RWPE1 (cell line): ENCODE data around the gene MGST3.
"Not testable (repeated sequence)": the region's sequence is repeated elsewhere in the genome, so short reads cannot be mapped to it uniquely, and the experiment has no call there.

Experiments
- CTCF ChIA-PET: fragments of 350-600 bp; sonication (Branson Sonifier 250); formaldehyde crosslinking; extraction: SDS; loops from one replicate; lab custom pipeline; 2021; lab: Yijun Ruan, JAX
- POLR2A ChIA-PET: fragments of 400-600 bp; formaldehyde crosslinking; extraction: SDS; loops from one replicate; lab custom pipeline; 2020; ENCODE audit warnings: antibody characterized with exemption; ENCODE audit not compliant: low non-redundant PET; lab: Yijun Ruan, JAX
- DNase-seq: peaks from one replicate; pipeline ENCODE4 v3.0.0; 2012; ENCODE audit warnings: low spot score
- H3K27ac ChIP-seq: fragments of 450-650 bp; 2 replicates; pipeline ENCODE4 v1.5.1; 2017
- CTCF ChIP-seq: fragments of 450-650 bp; conservative IDR thresholded peaks from 2 replicates; pipeline ENCODE4 v1.5.1; 2017; ENCODE audit warnings: low read depth, mild to moderate bottlenecking

MGST3 gene

DNA sequence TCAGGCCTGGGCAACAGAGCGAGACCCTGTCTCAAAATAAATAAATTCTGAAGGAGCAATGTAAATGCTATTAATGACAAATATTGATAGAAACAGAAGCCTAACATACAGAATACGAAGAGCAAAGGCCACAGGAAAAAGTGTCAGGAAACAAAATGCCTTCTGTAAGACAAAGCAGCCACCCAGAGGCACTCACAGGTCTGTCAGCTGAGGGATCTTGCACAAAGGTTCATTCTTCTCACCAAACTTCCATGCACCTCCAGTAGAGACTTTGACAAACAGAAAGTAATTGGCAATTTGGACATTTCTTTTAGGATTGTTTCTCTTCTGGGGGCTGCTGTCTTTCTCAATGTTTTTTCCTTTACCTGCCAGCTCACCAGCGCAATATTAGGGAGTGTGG, 68.5 kb downstream of the MGST3 start:
- ChIA-PET POLR2A (no interaction called here), CTCF (interaction anchor here (0.7 kb wide), 2 partner anchors 9 to 18 kb away, joined by 4 to 5 read pairs; no protein-coding TSS in a partner anchor)

GRCh38 chr1:165701922-165702321, 70.9 kb downstream of the MGST3 start:
- H3K27ac ChIP-seq, CTCF ChIA-PET, POLR2A ChIA-PET, DNase-seq: not testable (repeated sequence)

More for the DNA sequence above, 68.5 kb downstream of the MGST3 start:
- H3K27ac ChIP-seq, result no peak overlapping the region
- DNase-seq, result no peak
- no peak for TF ChIP-seq CTCF

- H3K27ac ChIP-seq, result no peak overlapping the region
- CTCF ChIA-PET, result interaction anchor here (0.6 kb wide), 2 partner anchors 52 to 1390 kb away, joined by 3 read pairs; no protein-coding TSS in a partner anchor
- POLR2A ChIA-PET, result no interaction called here
- TF ChIP-seq CTCF, result no peak
- no peak for DNase-seq
Measured at GRCh38 chr1:165703648-165704047, 72.6 kb downstream of the MGST3 start.
